ENCODE data around the gene MPL.

- TF ChIP-seq CTCF (conservative IDR thresholded peaks at IDR 0.05; ENCODE audit: low read depth, low read length) (no peak), EZH2 (IDR thresholded peaks at IDR 0.05; ENCODE audit: borderline replicate concordance, low read depth, low read length, poor library complexity, severe bottlenecking) (no peak)
Observed at GRCh38 chr1:43303471-43304313, 33.9 kb upstream of the MPL start.

Measured in A673 (cell line).